Keratinocyte (primary cell): ENCODE results near the gene SRM.

ENCODE experiments used
- EZH2 ChIP-seq: IDR thresholded peaks from one replicate; pipeline ENCODE4 v1.6.1; 2012; ENCODE audit warnings: inconsistent platforms, mild to moderate bottlenecking, low read length, moderate library complexity
- TF ChIP-seq, protein P1 (sequence below), 3 experiments: IDR thresholded peaks in 1 of 3; conservative IDR thresholded peaks in 1 of 3; optimal IDR thresholded peaks in 1 of 3; 2 replicates in 2 of 3; 3 replicates in 1 of 3; pipeline versions ENCODE3 to v1.5.1; 2011; ENCODE audit warnings: low read length in 3 of 3, mild to moderate bottlenecking in 3 of 3, moderate library complexity in 2 of 3, control low read depth in 1 of 3, inconsistent platforms in 1 of 3; ENCODE audit not compliant: insufficient read depth in 2 of 3; ENCODE audit errors: extremely low read depth in 1 of 3

DNA sequence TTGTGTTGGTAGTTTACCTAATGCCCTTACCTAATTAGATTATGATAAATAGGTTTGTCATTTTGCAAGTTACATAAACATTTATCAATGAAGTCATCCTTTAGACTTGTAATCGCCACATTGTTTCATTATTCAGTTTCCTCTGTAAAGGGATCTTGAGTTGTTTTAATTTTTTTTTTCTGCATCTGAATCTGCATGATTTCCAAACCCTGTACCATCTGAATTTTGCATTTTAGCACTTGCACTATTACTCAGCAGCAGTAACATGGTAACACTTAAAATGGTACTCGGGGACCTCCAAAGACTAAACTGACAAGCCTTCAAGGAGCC lies 35.0 kb downstream of the SRM start:
- TF ChIP-seq, protein P1, sequence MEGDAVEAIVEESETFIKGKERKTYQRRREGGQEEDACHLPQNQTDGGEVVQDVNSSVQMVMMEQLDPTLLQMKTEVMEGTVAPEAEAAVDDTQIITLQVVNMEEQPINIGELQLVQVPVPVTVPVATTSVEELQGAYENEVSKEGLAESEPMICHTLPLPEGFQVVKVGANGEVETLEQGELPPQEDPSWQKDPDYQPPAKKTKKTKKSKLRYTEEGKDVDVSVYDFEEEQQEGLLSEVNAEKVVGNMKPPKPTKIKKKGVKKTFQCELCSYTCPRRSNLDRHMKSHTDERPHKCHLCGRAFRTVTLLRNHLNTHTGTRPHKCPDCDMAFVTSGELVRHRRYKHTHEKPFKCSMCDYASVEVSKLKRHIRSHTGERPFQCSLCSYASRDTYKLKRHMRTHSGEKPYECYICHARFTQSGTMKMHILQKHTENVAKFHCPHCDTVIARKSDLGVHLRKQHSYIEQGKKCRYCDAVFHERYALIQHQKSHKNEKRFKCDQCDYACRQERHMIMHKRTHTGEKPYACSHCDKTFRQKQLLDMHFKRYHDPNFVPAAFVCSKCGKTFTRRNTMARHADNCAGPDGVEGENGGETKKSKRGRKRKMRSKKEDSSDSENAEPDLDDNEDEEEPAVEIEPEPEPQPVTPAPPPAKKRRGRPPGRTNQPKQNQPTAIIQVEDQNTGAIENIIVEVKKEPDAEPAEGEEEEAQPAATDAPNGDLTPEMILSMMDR (optimal IDR thresholded peaks at IDR 0.05 in 1 of 3, IDR thresholded peaks at IDR 0.05 in 1 of 3, conservative IDR thresholded peaks at IDR 0.05 in 1 of 3; ENCODE audit: extremely low read depth in 1 of 3, insufficient read depth in 2 of 3, low read length in 3 of 3), result no peak
- no peak for TF ChIP-seq EZH2
